Fibroblast of lung (primary cell): Measurements from ENCODE around the gene GSG1.

Experiments used
- CTCF ChIP-seq, 2 donors: IDR thresholded peaks in 1 of 2; conservative IDR thresholded peaks in 1 of 2; 1 replicate in 1 of 2; 2 replicates in 1 of 2; pipeline ENCODE4 v1.5.1; 2011 to 2012; ENCODE audit warnings: low read length in 2 of 2, control low read depth in 1 of 2, inconsistent platforms in 1 of 2, low read depth in 1 of 2, mild to moderate bottlenecking in 1 of 2
- EZH2 ChIP-seq: IDR thresholded peaks from 2 replicates; pipeline ENCODE4 v1.5.1; 2012; ENCODE audit warnings: low read length, control low read depth, mild to moderate bottlenecking; ENCODE audit errors: missing control alignments

DNA sequence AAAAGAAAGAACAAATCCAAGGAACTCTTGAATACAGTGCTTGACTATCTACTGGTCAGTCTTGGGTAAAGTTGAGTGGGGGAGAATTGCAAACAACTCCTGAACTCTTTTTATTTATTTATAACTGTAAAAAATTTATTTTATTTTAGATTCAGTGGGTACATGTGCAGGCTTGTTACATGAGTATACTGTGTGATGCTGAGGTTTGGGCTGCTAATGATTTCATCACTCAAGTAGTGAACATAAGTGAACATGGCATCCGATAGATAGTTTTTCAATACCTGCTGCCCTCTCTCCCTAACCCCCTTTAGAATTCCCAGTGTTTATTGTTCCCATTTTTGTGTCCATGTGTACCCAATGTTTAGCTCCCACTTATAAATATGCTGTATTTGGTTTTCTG is 3.2 kb upstream of the GSG1 start:
- TF ChIP-seq CTCF (conservative IDR thresholded peaks at IDR 0.05 in 1 of 2, IDR thresholded peaks at IDR 0.05 in 1 of 2; ENCODE audit: low read depth in 1 of 2, low read length in 2 of 2) (no peak), EZH2 (no peak)
